Urinary bladder (tissue), 4 donors: Measurements from ENCODE around the gene USP6NL. TPM values are rescaled to one million over a fixed set of nuclear protein-coding genes. Genes with fewer than 3 reads are reported as not detected.

Experiments
- DNase-seq: peaks from one replicate; pipeline ENCODE4 v3.0.0-alpha.2; 2015; ENCODE audit errors: extremely low spot score
- H3K27ac ChIP-seq: one replicate; pipeline ENCODE4 v1.5.1; 2013; ENCODE audit warnings: low read depth, mild to moderate bottlenecking, moderate library complexity
- H3K36me3 ChIP-seq: one replicate; pipeline ENCODE4 v1.6.1; 2013; ENCODE audit warnings: mild to moderate bottlenecking, moderate library complexity; ENCODE audit not compliant: insufficient read depth
- H3K4me1 ChIP-seq: one replicate; pipeline ENCODE4 v1.6.1; 2013; ENCODE audit warnings: mild to moderate bottlenecking, moderate library complexity; ENCODE audit not compliant: insufficient read depth
- H3K4me3 ChIP-seq: one replicate; pipeline ENCODE4 v1.5.1; 2013; ENCODE audit warnings: low read depth, low read length
- WGBS: extraction: QIAGEN DNeasy Blood & Tissue Kit; methylation state at CpG from one replicate; pipeline ENCODE4 v1.1.7; 2013; 5-methylcytosine and 5-hydroxymethylcytosine counted together
- polyA plus RNA-seq: library from polyadenylated mRNA; stranded (reverse); fragments of 200-250 nt; gene quantifications from one replicate; pipeline ENCODE4 v1.2.3, GENCODE V29; 2013
- total RNA-seq: library from RNA; depleted of rRNA; stranded (reverse); fragments of >200 nt; gene quantifications from one replicate; pipeline ENCODE4 v1.2.3, GENCODE V29; 2014
- donor health status: healthy with polysubstance abuse.
- donor health status: healthy.

Gene USP6NL
- total and polyA plus RNA-seq, 2 donors, result 8.5 to 21.7 TPM

DNA sequence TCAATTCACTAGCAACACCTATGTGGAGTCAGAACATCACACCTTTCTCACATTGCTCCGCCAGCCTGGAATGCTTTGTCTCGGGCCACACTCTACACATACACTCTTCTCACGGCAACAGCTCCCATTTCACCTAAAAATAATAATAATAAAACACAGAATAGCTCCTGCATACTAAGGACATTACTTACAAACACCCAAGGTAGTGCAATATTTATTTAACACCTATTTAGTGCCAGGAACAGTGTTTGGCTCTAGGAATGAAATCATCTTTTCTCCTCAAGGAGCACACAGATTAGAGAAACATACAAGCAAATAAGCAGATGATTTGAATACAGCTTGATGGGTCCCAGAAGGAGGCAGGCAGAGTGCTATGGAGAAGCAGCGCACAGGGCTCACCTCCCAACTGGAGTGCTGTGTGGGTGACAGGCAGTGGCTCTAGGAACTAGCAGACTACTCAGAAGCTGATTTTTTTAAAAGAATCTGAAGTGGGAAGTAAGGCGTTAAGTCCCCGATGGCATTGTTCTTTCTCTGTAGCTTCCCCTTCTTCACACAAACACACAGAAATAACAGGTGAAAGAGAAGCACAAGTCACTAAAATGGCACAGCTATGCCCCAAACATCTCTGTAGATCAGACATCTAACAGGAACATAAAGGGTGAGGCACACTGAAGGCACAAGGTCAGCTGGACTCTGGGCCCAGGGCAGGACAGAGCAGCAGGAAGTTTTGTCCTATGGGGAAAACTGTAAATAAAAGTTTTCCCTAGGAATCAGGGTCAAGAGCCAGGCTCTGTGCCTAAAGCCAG is 16.7 kb downstream of the USP6NL start:
- Histone ChIP-seq H3K4me3 (no peak overlapping the region), H3K36me3 (no peaks in the 10 kb centered on the region), H3K27ac (no peak overlapping the region), H3K4me1 (no peaks in the 10 kb centered on the region)
- DNase-seq, result no peak
- WGBS, result 93% methylated on average over 6 of the region's 6 CpGs

- DNase-seq, result no peak
- Histone ChIP-seq H3K27ac (no peak overlapping the region), H3K36me3 (no peaks in the 10 kb centered on the region), H3K4me1 (no peaks in the 10 kb centered on the region), H3K4me3 (no peak overlapping the region)
- WGBS, result 89% methylated on average over 7 of the region's 7 CpGs
Measured at GRCh38 chr10:11593612-11594011, 17.8 kb downstream of the USP6NL start.

GRCh38 chr10:11589738-11590137 is 21.7 kb downstream of the USP6NL start:
- Histone ChIP-seq H3K36me3 (no peaks in the 10 kb centered on the region), H3K4me3 (no peak overlapping the region), H3K27ac (no peak overlapping the region), H3K4me1 (no peaks in the 10 kb centered on the region)
- no peak for DNase-seq
- WGBS, result 96% methylated on average over 4 of the region's 4 CpGs

DNA sequence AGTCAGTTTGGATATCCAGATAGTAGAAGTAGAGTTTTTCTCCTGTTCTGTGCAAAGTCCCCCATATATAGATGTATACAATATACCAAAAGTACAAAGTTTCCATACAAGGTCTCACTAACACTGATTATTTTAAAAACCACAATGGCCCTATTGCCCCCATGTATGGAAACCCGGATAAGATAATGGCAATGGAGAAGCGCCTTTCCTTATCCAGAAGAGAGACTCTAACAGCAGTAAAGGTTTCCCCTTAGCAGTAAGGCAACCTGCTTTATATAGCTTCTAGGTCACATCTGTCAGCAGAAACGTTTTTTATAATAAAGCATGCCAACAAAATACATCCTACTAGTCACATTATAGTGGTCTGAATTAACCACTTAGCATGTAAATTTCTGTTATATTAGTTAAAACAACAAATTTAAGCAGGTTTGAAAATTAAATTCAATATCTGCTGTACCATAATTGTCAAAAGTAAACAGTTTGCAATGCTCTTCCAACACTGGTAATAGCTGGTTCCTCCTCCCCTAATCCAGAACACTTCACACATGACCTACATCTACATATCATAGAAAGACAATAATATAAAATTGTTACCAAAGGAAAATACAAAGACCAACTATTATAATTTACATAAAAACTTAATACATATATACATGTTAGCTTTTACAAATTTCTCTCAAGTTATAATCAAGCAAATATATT is 22.4 kb downstream of the USP6NL start:
- Histone ChIP-seq H3K4me1 (no peaks in the 10 kb centered on the region), H3K27ac (no peak overlapping the region), H3K36me3 (no peaks in the 10 kb centered on the region), H3K4me3 (no peak overlapping the region)
- no peak for DNase-seq
- 60% methylated on average over 3 of the region's 3 CpGs for WGBS

DNA sequence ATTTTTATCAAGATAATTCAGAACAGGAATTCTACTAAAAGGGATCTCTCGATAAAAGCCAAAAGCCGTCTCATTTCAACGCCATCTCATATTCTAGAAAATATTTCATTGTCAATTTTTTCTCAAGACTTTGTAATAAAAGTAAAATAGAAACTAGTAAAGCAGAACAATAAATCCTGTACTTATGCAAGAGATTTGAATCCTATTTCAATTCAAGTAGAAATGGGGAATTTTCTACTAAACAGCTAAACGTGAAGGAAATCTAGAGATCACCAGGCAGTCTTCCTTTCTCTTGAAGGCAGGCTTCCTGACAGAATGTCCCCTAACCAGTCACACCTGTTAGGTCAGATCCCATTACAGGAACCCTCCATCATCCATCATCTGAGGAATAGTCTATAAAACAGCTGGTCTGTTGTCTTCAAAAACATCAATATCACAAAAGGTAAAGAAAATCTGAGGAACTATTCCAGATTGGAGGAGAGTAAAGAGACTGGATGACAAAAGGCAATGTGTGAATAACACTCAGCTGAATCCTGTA is 23.7 kb downstream of the USP6NL start:
- DNase-seq, result no peak
- 84% methylated on average over 4 of the region's 4 CpGs for WGBS

GRCh38 chr10:11586170-11586569 is 25.3 kb downstream of the USP6NL start:
- H3K4me1 ChIP-seq, result no peaks in the 10 kb centered on the region
- H3K27ac ChIP-seq, result no peak overlapping the region
- DNase-seq, result no peak
- H3K36me3 ChIP-seq, result no peaks in the 10 kb centered on the region
- no peak overlapping the region for H3K4me3 ChIP-seq

More for the DNA sequence above, 23.7 kb downstream of the USP6NL start:
- Histone ChIP-seq H3K4me1 (no peaks in the 10 kb centered on the region), H3K36me3 (no peaks in the 10 kb centered on the region), H3K4me3 (no peak overlapping the region), H3K27ac (no peak overlapping the region)

GRCh38 chr10:11581213-11581612 is 30.2 kb downstream of the USP6NL start:
- Histone ChIP-seq H3K4me1 (no peaks in the 10 kb centered on the region), H3K36me3 (no peaks in the 10 kb centered on the region), H3K27ac (no peak overlapping the region), H3K4me3 (no peak overlapping the region)
- WGBS, result 29% methylated on average over 2 of the region's 2 CpGs
- no peak for DNase-seq

GRCh38 chr10:11579885-11580284 is 31.6 kb downstream of the USP6NL start:
- DNase-seq, result no peak
- no peaks in the 10 kb centered on the region for H3K36me3 ChIP-seq
- WGBS, result 93% methylated on average over 6 of the region's 6 CpGs

DNA sequence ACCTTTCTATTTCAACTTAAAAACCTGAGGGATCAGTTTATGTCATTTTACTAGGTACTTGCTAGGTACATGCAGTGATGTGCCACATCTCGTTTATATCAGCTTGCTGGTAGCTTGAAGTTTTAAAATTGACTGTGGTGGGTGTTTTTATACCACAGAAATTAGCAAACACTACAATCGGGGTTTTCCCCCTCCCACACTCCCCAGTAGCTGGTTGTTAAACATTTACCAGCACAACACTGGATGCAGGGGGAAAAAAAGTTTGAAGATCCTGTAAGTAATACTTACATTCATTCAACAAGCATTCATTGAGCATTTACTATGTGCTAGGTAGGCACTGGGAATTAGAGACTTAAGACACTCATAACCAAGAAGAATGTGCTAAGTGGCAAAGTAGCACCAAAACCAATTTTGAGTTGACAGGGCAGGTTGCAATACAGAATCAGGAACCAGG is 32.6 kb downstream of the USP6NL start:
- WGBS, result 83% methylated on average over 2 of the region's 2 CpGs
- no peak for DNase-seq
- no peaks in the 10 kb centered on the region for H3K4me1 ChIP-seq
- H3K27ac ChIP-seq, result no peak overlapping the region
- H3K36me3 ChIP-seq, result no peaks in the 10 kb centered on the region
- H3K4me3 ChIP-seq, result no peak overlapping the region

More at GRCh38 chr10:11579885-11580284, 31.6 kb downstream of the USP6NL start:
- Histone ChIP-seq H3K27ac (no peak overlapping the region), H3K4me1 (no peaks in the 10 kb centered on the region), H3K4me3 (no peak overlapping the region)

DNA sequence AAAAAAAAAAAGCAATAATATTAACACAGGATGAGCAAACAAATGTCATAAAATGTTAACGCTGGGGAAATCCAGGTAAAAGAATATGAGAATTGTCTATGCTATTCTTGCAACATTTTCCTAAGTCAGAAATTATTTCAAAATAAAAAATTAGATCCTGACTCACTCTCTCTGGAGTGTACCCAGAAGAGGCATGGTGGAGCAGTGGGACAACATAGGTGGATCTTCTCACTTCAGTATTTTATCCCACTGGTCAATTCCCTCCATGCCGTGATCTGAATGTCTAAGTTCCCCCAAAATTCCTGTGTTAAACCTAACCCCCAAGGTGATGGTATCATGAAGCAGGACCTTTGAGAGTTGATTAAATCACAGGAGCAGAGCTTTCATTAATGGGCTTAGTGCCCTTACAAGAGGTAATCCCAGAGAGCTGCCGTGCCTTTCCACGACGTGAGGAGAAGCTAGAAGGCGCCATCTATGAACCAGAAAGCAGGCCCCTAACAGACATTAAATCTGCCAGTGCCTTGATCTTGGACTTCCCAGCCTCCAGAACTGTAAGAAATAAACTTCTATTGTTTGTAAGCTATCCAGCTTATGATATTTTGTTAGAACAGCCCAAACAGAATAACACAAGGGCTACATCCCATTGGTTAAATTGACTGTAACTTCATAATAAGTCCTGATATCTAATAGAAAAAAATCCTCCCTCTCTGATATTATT is 35.2 kb downstream of the USP6NL start:
- Histone ChIP-seq H3K36me3 (no peaks in the 10 kb centered on the region), H3K4me3 (no peak overlapping the region), H3K4me1 (no peaks in the 10 kb centered on the region), H3K27ac (no peak overlapping the region)
- 96% methylated on average over 6 of the region's 6 CpGs for WGBS
- no peak for DNase-seq

- H3K27ac ChIP-seq, result no peak overlapping the region
- DNase-seq, result no peak
Measured at GRCh38 chr10:11573497-11573896, 38.0 kb downstream of the USP6NL start.

GRCh38 chr10:11570751-11571150 is 40.7 kb downstream of the USP6NL start:
- WGBS, result 94% methylated on average over 5 of the region's 5 CpGs
- no peak overlapping the region for H3K4me3 ChIP-seq

More at GRCh38 chr10:11573497-11573896, 38.0 kb downstream of the USP6NL start:
- WGBS, result 47% methylated on average over 3 of the region's 3 CpGs
- Histone ChIP-seq H3K36me3 (no peaks in the 10 kb centered on the region), H3K4me1 (no peaks in the 10 kb centered on the region), H3K4me3 (peak overlapping the region; percentile 4)

DNA sequence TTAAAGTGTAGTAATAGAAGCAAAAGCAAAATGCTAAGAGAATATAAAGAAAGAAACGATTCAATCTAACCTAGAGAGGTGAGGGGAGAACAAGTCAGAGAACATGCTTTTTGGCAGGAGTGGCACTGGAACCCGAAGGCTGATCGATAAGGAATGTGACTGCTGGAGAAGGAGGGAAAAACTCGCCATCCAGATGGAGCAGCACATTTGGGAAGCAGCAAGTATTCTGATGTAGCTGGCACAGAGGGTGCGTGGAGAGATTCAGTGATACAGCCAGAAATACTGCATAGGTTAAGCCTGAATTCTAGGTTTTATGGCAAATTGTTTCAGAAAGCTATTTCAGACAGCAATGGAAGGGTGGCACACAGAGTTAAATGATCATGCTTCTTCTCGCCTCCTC is 42.0 kb downstream of the USP6NL start:
- WGBS, result 92% methylated on average over 6 of the region's 6 CpGs
- H3K4me3 ChIP-seq, result no peak overlapping the region
- H3K27ac ChIP-seq, result no peak overlapping the region
- no peaks in the 10 kb centered on the region for H3K36me3 ChIP-seq
- H3K4me1 ChIP-seq, result no peaks in the 10 kb centered on the region
- DNase-seq, result no peak

More at GRCh38 chr10:11570751-11571150, 40.7 kb downstream of the USP6NL start:
- Histone ChIP-seq H3K4me1 (no peaks in the 10 kb centered on the region), H3K36me3 (no peaks in the 10 kb centered on the region), H3K27ac (no peak overlapping the region)
- DNase-seq, result no peak
